Endothelial cell of umbilical vein (primary cell): Measurements from ENCODE around the gene FANCC. TPM values are rescaled to one million over a fixed set of nuclear protein-coding genes. Genes with fewer than 3 reads are reported as not detected.

Experiments used
- BruUV-seq: library from RNA; stranded (reverse); fragments of 400-500 nt; replicated peaks from 2 replicates; lab custom pipeline; 2021; lab: Mats Ljungman, UMichigan
- CTCF ChIA-PET: fragments of 300-600, 350-600 bp; sonication (Branson Sonifier 250); formaldehyde crosslinking; loops from one replicate; lab custom pipeline; 2021; ENCODE audit warnings: antibody characterized with exemption, inconsistent platforms; lab: Charles Lee
- POLR2A ChIA-PET: fragments of 300-600, 350-600 bp; sonication (Branson Sonifier 250); formaldehyde crosslinking; loops from one replicate; lab custom pipeline; 2021; ENCODE audit warnings: antibody characterized with exemption, inconsistent platforms; lab: Charles Lee
- DNase-seq: peaks from one replicate; pipeline ENCODE4 v3.0.0-alpha.2; 2011; ENCODE audit warnings: low read depth, low spot score
- FAIRE-seq: peaks from 2 replicates; lab custom pipeline; 2011; peaks lifted over from hg19 to GRCh38; lab: Jason Lieb, UNC
- H2AFZ ChIP-seq: 2 replicates; pipeline ENCODE4 v1.6.0; 2012; ENCODE audit warnings: low read depth, low read length, control low read depth, inconsistent platforms
- H3K27ac ChIP-seq: 2 replicates; pipeline ENCODE4 v1.5.1; 2011; ENCODE audit warnings: low read depth, mild to moderate bottlenecking, control low read depth, low read length, moderate library complexity; ENCODE audit not compliant: insufficient read depth
- H3K27me3 ChIP-seq, 2 experiments: 2 replicates each; pipeline versions ENCODE4 v1.6.0 to v1.6.1; 2011; ENCODE audit warnings: low read length in 2 of 2, mixed read lengths in 1 of 2; ENCODE audit not compliant: control insufficient read depth in 2 of 2, insufficient read depth in 2 of 2
- H3K36me3 ChIP-seq, 2 experiments: 2 replicates in 1 of 2; 3 replicates in 1 of 2; pipeline ENCODE4 v1.5.1; 2011; ENCODE audit warnings: low read length in 2 of 2, mild to moderate bottlenecking in 1 of 2, moderate library complexity in 1 of 2; ENCODE audit not compliant: control insufficient read depth in 2 of 2, insufficient read depth in 2 of 2; ENCODE audit errors: extremely low read depth in 1 of 2
- H3K4me1 ChIP-seq: 3 replicates; pipeline ENCODE4 v1.5.1; 2011; ENCODE audit warnings: mild to moderate bottlenecking, low read length; ENCODE audit not compliant: control insufficient read depth, insufficient read depth; ENCODE audit errors: extremely low read depth
- H3K4me2 ChIP-seq: 2 replicates; pipeline ENCODE4 v1.6.1; 2011; ENCODE audit warnings: low read length, control low read depth, mixed read lengths; ENCODE audit not compliant: insufficient read depth
- H3K4me3 ChIP-seq, 3 experiments: fragments of 200-600 bp in 1 of 3; sonication (generic), shearing (Covaris generic) in 1 of 3; replicated peaks in 1 of 3; 2 replicates each; pipeline ENCODE4 v1.5.1; 2011 to 2016; ENCODE audit warnings: control low read depth in 3 of 3, low read length in 3 of 3, mild to moderate bottlenecking in 2 of 3, inconsistent platforms in 1 of 3, low read depth in 1 of 3, moderate library complexity in 1 of 3; ENCODE audit not compliant: insufficient read depth in 1 of 3
- H3K79me2 ChIP-seq: 2 replicates; pipeline ENCODE4 v1.6.0; 2012; ENCODE audit warnings: low read length, inconsistent platforms; ENCODE audit not compliant: control insufficient read depth, insufficient read depth
- H3K9ac ChIP-seq: replicated peaks from 2 replicates; pipeline ENCODE3; 2011; ENCODE audit warnings: low read length, control low read depth; ENCODE audit not compliant: insufficient read depth; ENCODE audit errors: extremely low read depth
- H3K9me1 ChIP-seq: replicated peaks from 3 replicates; pipeline ENCODE4 v1.6.0; 2011; ENCODE audit warnings: mild to moderate bottlenecking, low read length; ENCODE audit not compliant: control insufficient read depth, insufficient read depth; ENCODE audit errors: extremely low read depth
- H3K9me3 ChIP-seq: replicated peaks from 2 replicates; pipeline ENCODE4 v1.5.1; 2012; ENCODE audit warnings: low read length, inconsistent platforms; ENCODE audit not compliant: control insufficient read depth, insufficient read depth
- H4K20me1 ChIP-seq: replicated peaks from 2 replicates; pipeline ENCODE3; 2011; ENCODE audit warnings: mild to moderate bottlenecking, low read length; ENCODE audit not compliant: control insufficient read depth, insufficient read depth; ENCODE audit errors: extremely low read depth
- EZH2 ChIP-seq: IDR thresholded peaks from 2 replicates; pipeline ENCODE4 v1.6.1; 2012; ENCODE audit warnings: borderline replicate concordance, low read depth, mild to moderate bottlenecking, moderate library complexity, low read length, inconsistent platforms; ENCODE audit not compliant: severe bottlenecking
- FOS ChIP-seq: IDR thresholded peaks from 2 replicates; pipeline ENCODE4 v1.6.1; 2011; ENCODE audit warnings: mild to moderate bottlenecking, low read length, moderate library complexity, borderline replicate concordance; ENCODE audit not compliant: insufficient read depth
- GATA2 ChIP-seq: IDR thresholded peaks from 2 replicates; pipeline ENCODE4 v1.7.0; 2011; ENCODE audit warnings: low read depth, mild to moderate bottlenecking, moderate library complexity, mixed read lengths, low read length; ENCODE audit not compliant: insufficient read length, insufficient read depth
- JUN ChIP-seq: IDR thresholded peaks from 2 replicates; pipeline ENCODE4 v1.6.1; 2011; ENCODE audit warnings: borderline replicate concordance, low read depth; ENCODE audit not compliant: insufficient read length, insufficient read depth
- MYC ChIP-seq: IDR thresholded peaks from one replicate; pipeline ENCODE4 v1.6.1; 2011; ENCODE audit warnings: mild to moderate bottlenecking, low read depth, low read length
- POLR2A ChIP-seq: IDR thresholded peaks from 2 replicates; pipeline ENCODE4 v1.6.1; 2012; ENCODE audit warnings: low read depth, mild to moderate bottlenecking, control low read depth, low read length
- POLR2AphosphoS5 ChIP-seq: IDR thresholded peaks from 2 replicates; pipeline ENCODE4 v1.6.1; 2012; ENCODE audit warnings: low read depth, mild to moderate bottlenecking, control low read depth, low read length, moderate library complexity; ENCODE audit not compliant: insufficient read depth
- dilution Hi-C: fragments of 300-500 bp; cut with MboI; formaldehyde crosslinking; loops from one replicate; pipeline ENCODE4 v1.15.0; 2019; ENCODE audit warnings: low sequenced_read_pairs; ENCODE audit not compliant: extremely low pct_ligation_motif_present
- intact Hi-C: fragments of 100-400 bp; cut with micrococcal nuclease; formaldehyde crosslinking; loops from one replicate; pipeline ENCODE4 v1.10.0; 2022
- polyA plus RNA-seq, 4 experiments: library from polyadenylated mRNA; depleted of rRNA in 3 of 4; stranded (reverse) in 3 of 4; unstranded in 1 of 4; fragments of >200 nt; gene quantifications; 2 replicates each; pipeline versions ENCODE4 v1.2.1 to v1.2.3, GENCODE V29; 2011 to 2012; ENCODE audit warnings: missing spikeins in 1 of 4
- total RNA-seq: library from RNA; stranded (reverse); gene quantifications from 2 replicates; pipeline ENCODE4 v1.2.3, GENCODE V29; 2021
- TF ChIP-seq, protein P1 (sequence below): IDR thresholded peaks from 2 replicates; pipeline ENCODE4 v1.6.1; 2011; ENCODE audit not compliant: insufficient read depth, insufficient read length
- TF ChIP-seq, protein P2 (sequence below), 2 donors: IDR thresholded peaks; 1 replicate in 1 of 2; 2 replicates in 1 of 2; pipeline ENCODE4 v1.5.1; 2011; ENCODE audit warnings: low read length in 2 of 2, mild to moderate bottlenecking in 2 of 2, moderate library complexity in 2 of 2, control low read depth in 1 of 2, inconsistent platforms in 1 of 2, low read depth in 1 of 2; ENCODE audit not compliant: insufficient read depth in 1 of 2; ENCODE audit errors: extremely low read depth in 1 of 2

FANCC gene
- total and polyA plus RNA-seq, 2 donors (not counting 3 experiments of a cell fraction or from before 2014, with no cell fraction given) = 5.7 to 13.1 TPM

DNA sequence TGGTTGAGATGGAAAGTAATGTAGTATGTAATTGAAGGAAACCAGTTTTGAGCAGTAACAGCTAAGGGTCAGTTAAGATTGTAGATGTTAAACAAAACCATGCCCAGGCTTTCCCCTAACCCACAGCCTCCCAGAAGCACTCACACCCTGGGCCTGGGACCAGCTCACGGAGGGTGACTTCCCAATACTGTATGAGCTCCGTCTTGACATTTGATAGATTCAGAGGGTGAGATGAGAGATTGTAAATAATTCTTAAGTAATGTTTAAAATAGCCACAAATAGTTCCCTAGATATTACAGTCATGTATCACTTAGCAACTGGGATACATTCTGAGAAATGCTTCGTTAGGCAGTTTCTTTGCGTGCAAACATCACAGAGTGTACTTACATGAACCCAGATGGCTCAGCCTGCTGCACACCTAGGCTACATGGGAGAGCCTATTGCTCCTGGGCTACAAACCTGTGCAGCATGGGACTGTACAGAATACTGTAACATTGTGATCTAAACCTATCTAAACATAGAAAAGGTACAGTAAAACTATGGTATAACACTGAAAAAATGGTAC lies 140.7 kb downstream of the FANCC start:
- Histone ChIP-seq H3K36me3 (no peaks in the 10 kb centered on the region), H3K9ac (no peak overlapping the region), H3K4me3 (no peak overlapping the region), H3K79me2 (no peaks in the 10 kb centered on the region), H3K27me3 (no peaks in the 10 kb centered on the region), H3K4me2 (no peak overlapping the region), H3K4me1 (no peaks in the 10 kb centered on the region), H3K27ac (no peak overlapping the region), H4K20me1 (no peaks in the 10 kb centered on the region), H3K9me1 (no peaks in the 10 kb centered on the region), H3K9me3 (no peaks in the 10 kb centered on the region), H2AFZ (no peak overlapping the region)
- BruUV-seq = no TSS peak
- CTCF ChIA-PET = interaction anchor here (5.6 kb wide), 1 partner anchor 9 kb away, joined by 52 read pairs; no protein-coding TSS in a partner anchor
- FAIRE-seq = no peak
- TF ChIP-seq, protein P1, sequence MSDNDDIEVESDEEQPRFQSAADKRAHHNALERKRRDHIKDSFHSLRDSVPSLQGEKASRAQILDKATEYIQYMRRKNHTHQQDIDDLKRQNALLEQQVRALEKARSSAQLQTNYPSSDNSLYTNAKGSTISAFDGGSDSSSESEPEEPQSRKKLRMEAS = no peak
- no peak for TF ChIP-seq POLR2A
- TF ChIP-seq EZH2 = no peak
- TF ChIP-seq GATA2 = no peak
- TF ChIP-seq, protein P2, sequence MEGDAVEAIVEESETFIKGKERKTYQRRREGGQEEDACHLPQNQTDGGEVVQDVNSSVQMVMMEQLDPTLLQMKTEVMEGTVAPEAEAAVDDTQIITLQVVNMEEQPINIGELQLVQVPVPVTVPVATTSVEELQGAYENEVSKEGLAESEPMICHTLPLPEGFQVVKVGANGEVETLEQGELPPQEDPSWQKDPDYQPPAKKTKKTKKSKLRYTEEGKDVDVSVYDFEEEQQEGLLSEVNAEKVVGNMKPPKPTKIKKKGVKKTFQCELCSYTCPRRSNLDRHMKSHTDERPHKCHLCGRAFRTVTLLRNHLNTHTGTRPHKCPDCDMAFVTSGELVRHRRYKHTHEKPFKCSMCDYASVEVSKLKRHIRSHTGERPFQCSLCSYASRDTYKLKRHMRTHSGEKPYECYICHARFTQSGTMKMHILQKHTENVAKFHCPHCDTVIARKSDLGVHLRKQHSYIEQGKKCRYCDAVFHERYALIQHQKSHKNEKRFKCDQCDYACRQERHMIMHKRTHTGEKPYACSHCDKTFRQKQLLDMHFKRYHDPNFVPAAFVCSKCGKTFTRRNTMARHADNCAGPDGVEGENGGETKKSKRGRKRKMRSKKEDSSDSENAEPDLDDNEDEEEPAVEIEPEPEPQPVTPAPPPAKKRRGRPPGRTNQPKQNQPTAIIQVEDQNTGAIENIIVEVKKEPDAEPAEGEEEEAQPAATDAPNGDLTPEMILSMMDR (IDR thresholded peaks at IDR 0.05; ENCODE audit: extremely low read depth in 1 of 2, insufficient read depth in 1 of 2, low read depth in 1 of 2, low read length in 2 of 2) = no peak
- no peak for TF ChIP-seq FOS
- TF ChIP-seq POLR2AphosphoS5 = no peak
- no peak for TF ChIP-seq MYC
- no peak for TF ChIP-seq JUN
- intact Hi-C loops = no loop called here
- dilution Hi-C loops = no loop called here
- no peak for DNase-seq
- POLR2A ChIA-PET = no interaction called here
